COLO668 (cell line): ENCODE results near the gene IGF1R.

Experiments used
- DNase-seq: peaks from one replicate; lab custom pipeline; 2025; ENCODE audit not compliant: unreplicated experiment; lab: John Stamatoyannopoulos, UW

IGF1R gene

DNA sequence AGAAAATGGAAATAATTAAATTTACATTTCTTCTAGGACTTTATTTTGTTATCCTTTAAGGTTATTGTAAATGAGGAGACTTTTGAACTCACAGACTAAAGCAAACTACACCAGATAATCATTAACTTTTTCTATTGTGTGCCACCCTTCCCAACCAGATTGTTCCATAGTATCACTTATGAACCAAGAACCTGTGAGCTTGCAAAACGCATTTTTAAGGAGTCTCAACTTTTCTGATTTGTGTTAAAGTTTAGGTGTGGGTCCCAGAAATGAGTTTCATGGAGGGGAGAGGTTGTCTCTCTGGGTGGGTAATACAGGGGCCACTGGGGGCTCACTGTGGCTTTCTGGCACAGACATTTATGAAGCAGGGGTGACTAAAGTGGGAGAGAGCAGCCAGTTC is 75.7 kb downstream of the IGF1R start:
- DNase-seq: no peak

DNA sequence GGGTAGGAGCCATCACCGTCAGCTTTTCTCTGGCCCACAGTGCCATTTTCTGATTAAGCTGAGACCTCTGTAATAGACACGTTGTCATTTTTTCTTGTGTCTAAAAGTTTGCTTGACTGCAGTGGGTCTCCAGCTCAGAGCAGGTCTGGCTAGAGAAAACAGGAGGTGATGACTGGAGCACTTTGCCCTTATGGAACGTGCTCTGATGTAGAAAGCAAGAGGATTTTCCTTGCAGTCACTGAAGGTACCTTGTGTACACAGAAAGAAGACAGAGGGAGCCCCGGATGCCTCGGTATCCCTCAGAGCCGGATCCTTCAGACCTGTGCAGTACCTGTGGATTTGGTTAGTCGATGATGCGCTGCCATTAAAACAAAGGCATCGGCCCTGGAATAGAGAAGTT is 76.2 kb downstream of the IGF1R start:
- DNase-seq: no peak

DNA sequence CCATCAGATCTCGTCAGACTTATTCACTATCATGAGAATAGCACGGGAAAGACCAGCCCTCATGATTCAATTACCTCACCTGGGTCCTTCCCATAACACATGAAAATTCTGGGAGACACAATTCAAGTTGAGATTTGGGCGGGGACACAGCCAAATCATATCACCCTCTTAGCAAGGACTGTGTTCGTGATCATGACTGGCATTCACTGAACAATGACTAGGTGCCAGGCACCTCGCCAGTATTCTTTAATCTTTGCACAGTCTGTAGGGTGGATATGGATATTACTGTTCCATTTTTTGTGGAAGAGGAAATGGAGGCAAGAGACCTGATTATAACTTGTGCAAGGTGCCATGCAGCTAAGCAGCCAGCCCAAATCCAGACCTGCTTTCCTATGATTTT is 77.5 kb downstream of the IGF1R start:
- no peak for DNase-seq

DNA sequence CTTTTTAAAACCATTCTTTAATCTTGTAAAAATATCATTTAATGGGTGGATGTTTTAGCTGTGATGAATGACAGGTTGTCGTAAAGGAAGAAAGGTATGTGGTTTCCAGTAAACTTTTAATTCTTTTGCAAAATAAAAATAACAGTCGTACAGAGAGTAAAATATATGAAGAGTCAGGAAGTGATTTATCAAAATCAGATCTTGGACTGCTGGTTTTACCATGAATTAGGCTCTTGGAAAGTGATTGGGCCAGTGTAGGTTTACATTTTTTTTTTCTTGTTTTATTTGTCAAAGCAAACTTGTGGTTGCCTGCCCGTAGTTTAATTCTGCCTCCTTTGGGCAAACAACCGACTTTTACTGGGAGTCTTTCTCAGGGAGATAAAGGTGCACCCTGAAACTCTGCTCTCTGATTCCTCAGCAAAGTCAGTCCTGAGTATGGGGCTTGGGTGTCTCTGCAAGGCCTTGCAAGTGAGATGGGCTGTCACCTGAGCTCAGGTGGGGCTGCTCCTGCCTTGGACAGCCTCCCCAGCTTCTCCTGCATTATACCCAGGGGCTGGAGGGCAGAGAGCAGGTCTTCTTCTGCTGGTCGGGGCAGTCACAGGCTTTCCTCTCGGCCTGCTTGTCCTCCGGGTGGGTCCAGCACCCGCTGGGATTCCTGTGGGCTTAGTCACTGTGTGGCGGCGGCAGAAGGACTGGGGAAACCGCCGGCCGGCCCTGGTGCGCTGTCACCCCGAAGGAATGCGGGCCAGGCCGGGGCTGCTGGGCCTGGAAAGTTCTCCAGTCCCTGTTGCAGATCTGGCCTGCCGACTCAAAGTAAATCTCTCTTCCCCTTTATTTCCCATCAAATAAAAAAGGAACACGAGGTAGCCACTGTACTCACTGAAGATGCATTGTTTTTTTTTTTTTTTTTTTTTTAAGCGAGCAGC is 79.0 kb downstream of the IGF1R start:
- DNase-seq: no peak

DNA sequence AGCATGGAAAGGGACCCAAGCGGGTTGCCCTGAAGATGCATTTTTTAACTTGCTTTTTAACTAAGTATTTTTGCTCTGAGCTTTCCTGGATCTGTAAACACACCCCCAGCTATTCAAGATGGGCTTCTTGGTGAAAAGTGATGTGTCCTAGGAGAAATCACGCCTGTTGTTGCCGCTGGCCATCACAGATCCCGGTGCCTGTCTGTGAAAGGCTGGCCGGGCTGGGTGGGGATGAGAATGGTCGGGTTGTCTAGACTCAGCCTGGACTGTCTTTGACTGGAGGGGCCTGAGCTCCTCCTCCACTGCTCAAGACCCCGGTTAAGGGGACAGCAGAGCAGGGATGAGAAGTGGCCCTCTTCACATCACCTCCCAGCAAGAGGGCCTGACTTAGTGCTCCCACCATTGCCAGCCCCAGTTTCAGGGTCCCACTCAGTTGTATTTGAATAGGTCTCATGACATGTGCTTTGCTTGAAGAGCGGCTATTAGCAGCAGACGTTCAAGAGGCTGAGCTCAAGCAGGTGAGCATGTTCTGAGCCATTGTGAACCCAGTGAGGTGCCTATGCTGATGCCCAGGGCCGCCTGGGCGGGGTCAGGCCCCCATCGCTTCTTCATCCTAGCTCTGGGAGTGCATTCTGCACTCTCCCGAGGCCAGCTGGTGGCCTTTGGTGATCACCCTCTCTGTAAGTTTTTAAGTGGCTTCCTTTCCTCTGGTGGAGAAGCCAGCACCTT is 79.9 kb downstream of the IGF1R start:
- no peak for DNase-seq

DNA sequence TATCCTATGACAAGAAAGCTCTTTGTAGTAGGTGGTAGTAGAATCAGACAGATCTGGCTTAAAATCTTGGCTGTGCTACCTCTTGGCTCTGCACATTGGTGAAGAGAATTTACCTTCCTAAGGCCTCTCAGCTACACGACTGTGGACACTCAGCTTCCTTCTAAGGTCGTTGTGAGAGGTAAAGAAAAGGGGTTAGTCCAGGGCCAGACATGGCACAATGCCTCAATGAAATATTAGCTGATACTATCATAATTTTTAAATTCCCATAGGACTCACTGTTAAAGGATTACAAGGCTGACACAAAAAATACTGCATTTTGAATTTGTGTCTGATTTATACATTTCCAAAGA is 80.4 kb downstream of the IGF1R start:
- no peak for DNase-seq

DNA sequence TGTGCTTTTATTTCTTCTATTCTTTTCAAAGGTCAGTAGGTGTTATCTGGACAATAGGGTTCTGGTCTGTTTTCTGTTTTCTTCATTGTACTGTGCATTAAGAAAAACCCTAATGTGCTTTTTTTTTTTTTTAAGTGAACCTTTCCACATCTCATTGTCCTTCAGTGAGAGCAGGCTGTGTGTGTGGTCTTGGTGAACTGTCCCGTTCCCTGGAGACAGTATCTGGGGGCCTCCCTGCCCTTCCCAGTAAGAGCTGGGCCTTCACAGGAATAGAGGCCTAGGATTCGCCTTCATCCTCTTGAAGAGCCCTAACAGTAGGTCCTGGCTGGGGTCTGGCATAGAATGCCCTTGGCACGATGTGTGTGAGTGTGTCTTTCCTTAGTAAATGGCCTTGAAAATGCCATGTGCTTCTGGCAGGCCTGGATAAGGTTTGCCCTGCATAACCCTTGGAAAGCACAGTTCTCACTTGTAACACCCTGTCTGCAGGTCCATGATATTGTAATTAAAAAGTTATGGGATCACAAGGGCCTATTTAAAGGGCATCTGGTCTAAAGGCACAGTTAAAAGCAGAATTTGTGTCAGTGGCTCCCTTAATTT is 81.2 kb downstream of the IGF1R start:
- no peak for DNase-seq

DNA sequence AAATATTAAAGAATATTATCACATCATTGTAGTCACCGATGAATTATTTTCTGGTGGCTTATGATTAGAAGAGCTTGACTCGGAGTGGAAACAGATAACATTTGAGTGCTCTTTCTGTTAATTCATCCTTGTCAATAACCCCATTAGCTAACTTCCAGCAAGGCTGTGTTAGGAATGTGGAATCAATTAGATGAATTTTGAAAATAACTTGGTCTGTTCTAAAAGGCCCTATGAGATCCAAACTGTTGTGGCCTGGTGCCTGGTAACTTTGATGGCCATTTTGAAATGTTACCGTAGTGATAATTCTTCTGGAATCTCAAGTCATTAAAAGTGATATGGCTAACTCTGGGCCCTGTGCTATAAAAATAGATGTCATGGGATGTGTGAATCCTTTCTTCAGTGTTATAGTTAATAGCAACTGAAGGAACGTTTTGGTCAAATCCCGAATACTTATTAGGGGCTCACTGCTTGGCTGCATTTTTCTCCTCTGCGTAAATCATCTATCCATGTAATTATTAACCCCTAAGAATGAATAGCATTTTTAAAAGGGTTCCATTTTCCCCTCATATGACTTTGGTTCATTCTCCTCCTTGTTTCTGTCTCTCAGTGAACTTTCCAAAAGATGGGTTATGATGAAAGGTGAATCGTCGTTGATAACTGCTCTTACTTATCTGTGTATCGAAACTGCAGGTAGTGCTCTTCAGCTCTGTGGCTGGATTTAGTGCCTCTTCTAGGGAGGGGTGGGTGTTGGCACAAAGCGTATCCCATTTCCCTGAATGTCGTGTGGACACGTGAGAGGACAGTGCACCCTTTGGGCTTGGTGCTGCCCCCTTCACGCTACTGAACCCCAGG is 82.7 kb downstream of the IGF1R start:
- no peak for DNase-seq

DNA sequence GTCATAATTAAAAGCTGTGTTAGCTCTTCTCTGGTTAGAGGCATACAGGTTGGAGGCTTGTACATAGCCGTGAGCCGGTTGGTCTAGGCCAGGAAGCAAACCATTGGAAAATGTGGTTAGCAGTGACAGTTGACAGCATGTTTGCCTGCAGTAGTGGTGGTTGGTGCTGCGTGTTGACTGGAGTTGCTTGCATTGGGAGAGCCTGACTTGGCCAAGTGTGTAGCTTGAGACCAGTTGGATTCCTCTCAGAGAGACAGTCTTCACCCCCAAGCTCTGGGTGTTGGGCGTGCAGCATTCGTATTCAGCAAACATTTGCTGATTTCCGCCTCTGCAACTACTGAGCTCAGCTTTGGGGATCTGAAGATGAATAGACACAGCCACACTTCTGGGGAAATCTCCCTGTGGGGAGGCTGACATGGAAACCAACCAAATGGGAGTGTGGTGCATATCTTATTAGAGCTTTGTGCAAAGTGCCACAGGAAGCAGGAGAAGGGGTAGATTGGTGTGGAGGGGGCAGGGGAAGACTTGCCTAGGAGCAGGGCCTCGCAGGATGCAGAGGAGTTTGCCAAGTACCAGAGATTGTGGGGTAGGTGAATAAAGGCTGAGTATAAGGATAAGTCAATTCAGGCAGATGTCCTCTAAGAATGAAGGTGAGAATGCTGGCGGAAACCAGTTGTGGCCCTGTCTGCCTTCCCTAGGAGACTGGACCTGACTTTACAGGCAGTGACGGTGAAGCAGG is 83.5 kb downstream of the IGF1R start:
- no peak for DNase-seq

DNA sequence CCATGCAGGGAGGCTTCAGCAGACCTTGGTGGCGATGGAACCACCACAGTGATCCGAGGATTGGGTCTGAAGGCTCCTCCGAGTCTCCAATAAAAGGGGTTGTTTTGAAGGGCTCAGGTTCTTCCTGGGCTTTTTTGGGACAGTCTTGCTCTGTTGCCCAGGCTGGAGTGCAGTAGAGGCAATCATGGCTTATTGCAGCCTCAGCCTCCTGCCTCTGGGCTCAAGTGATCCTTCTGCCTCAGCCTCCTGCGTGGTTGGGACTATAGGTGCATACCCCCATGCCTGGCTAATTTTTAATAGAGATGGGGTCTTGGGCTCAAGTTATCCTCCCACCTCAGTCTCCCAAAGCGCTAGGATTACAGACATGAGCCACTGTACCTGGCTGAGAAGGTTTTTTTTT is 84.8 kb downstream of the IGF1R start:
- no peak for DNase-seq

DNA sequence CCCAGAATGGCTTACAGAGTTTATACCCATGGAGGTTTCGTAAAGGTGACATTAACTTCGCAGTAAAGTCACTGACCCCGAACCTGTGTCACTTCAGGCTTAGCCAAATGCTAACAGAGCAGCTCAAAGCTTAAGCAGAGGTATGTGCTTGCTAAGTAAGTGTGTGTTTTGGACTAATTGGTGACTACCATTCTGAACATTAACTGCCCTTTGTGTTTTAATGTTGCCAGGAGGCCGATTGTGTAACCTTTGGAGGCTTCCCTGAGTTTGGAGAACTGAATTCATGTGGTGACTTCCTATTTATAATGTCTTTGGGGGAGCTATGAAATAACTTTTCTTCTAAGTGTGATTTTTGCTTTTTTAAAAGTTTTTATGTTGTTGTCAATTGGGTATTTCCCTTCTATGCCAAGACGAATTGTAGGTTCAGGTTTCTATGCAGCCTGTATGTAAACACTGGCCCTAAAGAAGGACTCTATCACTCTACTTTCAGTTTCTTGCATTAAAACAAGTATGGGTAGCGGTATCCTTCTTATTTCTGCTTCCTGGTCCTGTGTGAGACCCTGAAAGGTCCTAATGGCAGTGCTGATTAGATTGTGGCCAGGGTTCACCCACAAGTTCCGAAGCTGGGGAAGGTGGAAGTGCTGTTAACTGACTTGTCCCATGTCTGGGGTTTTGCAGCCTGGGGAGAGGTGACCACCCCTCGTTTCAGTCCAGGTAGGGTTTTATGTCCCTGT is 86.3 kb downstream of the IGF1R start:
- no peak for DNase-seq

DNA sequence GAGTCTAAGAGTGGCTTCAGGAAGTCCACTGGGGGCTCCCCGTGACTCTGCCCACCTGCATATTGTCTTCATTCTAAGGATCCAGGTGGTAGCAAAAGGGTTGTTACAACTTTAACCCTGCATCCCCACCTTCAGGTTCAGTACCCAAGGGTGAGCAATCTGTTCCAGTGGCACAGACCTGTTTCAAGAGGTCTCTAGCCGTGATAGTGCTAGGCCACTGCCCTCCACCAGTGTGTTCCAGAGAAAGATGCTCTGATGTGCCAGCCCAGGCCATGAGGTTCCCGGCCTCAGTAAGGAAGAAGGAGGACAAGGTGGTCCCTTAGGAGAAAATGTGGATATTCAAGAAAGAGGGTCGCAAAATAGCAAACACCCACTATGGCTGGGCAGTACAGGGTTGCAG is 87.0 kb downstream of the IGF1R start:
- DNase-seq: no peak

DNA sequence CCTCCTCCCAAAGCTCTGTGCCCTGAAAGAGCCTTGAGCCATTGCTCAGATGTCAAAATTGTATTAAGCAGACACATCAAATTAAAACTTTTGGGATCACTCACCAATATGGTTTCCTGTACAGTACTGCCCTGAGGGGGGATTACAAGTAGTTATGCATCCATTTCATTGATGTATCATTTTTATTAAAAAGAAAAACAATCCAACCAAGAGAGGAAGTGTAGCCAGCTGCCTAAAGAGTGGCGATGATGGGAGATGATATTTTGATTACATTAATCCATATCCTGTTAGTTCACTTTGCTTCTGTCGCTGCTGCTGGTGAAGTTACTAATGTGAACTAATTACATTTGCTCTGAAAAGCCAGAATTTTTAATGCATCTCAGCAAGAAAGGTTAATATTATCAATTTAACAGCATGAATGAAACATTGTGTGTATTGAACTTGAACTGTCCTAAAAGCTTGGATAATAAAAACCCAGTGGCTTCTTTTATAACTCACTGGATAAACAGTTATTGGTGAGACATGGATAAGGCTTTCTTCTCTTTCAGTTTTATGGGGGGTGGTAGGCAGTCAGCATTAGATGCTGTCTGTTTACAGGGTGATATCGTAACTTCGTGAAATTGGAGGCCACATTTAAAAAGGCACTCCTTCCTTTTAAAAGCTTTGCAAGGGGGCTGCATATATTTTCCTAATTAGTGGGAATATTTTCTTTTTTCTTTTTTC is 87.7 kb downstream of the IGF1R start:
- DNase-seq: no peak

DNA sequence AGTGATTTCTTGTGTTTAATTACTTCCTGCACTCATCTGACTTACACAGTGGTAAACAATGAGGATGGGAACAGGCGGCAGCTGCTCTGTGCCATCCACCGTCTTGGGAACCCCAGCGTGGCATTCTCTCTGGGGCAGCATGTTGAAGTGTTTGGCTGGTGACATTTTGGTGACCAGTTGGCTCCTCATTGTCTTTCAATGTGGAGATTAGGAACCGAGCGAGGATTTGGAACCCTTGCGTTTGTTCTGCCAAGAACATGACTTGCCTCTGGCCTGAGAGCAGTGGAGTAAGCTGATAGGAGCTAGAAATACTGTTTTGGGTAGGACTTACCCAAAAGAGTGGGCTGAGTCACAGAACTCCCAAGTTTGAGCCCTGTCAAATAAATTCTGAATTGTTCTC is 88.8 kb downstream of the IGF1R start:
- no peak for DNase-seq

DNA sequence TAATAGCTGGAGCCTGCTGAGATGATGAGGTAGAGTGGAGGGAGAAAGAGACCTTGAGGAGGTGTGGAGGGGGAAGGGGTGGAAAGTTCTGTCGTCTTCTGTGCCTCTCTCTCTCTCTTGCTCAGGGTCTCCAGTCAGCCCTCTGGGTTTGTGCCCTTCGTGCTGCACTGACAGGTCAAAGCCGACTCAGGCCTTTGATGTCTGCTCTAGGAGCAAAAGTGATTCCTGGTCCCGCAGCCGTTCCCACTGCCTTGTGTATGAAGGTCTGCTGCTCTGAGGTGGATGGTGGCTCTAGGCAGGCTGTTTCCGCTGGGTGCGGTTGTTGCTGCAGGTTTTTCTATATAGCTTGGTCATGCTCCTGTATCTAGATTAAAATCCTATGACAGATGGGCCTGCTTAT is 89.4 kb downstream of the IGF1R start:
- DNase-seq: no peak

DNA sequence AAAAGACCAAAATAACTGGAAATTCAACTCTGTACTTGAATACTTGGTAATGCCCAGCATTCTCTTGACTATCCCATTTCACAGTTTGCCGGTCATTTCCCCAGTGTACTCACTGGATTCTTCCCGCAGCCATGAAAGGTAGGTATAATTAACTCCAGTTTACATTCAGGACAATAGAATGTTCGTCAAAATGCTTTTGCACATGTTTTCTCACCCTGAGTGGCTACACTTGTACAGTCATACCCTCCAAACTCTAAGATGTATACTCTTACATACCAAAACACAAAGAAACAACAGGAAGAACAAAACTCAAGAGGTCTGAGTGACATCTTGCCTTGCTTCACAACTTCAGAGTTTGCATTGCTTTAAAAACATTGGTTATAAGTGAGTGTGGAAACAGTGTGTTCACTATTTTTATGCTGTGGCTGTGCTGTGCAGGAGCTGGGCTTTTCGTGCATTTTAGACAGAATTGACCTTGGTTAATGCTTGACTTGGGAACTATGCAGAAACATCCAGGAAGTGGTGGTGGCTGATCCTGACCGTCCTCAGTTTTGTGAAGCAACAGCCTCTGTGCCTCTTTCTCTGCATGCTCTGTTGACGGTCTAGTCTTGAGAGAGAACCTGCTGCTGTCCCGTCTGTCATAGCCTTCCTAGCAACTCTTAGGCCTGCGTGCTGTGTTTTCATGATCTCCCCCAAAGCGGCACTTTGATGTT is 90.5 kb downstream of the IGF1R start:
- no peak for DNase-seq

DNA sequence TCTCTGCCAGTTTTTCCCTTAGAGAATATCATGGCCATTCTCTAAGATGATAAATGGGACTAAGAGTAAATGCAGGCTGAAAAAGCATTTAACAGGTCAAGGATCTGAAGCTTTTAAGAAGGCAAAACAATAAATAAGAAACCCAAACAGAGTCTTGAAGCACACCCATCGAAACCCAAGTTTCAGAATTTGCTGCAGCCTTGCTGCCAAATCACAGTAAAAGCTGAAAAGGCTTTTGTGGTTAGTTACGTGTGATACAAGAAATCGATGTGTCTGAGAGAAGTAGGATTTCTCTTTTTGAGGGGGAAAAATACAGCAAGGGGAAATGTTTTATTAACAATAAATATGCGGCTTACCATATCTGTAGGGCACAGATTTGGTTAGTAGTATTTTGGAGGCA is 92.0 kb downstream of the IGF1R start:
- DNase-seq: no peak

DNA sequence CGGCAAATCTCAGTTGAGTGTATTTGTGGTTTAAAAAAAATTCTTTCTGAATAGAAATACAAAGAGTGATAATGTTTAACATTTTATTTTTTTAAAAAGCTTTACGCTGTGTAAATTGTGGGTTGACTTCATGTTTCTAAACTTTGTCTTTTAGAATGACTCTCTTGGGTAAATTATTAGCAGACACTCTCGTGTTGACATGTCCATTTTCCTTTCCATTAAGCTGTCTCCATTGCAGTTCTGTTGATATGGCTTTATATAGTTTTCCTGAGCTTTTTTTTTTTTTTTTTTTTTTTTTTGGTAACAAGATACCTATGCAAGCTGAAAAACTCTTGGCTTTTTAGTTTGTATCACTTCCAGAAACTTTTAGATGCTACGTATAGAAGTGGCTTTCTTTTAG is 92.6 kb downstream of the IGF1R start:
- no peak for DNase-seq

DNA sequence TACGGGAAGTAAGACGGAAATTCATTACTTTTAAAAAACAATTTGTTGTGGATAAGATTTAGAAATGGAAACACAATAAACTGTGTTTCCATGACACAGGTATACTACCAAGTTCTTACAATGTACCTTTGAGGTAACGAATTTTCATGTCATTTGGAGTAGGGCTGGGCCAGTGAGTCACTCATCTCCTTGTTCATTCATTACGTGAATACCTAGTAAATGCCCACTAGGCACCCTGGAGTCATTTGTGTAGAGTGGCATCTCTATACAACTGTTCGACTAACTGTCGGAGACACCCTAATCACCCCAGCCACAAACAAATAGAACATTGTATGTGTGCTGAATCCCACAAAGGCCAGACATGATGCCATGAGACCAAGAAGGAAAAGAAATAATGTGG is 94.8 kb downstream of the IGF1R start:
- no peak for DNase-seq
